Measurements from ENCODE around the gene ZNF764.
A peak's percentile ranks its signal among the peaks of the same experiment; 100 is the strongest.

ZNF764 gene

GRCh38 chr16:30557957-30558788 lies at the start of gene ZNF764:
Gene ZNF764, minus strand, starts transcription at chr16:30558374. Its CDS starts 192 bp downstream, at chr16:30558182.
- H3K4me3 ChIP-seq (ENCODE audit: low read depth, low read length) = peak within 1 kb of the TSS; percentile 86

GRCh38 chr16:30606004-30606403 lies 47.8 kb upstream of the ZNF764 start:
- H3K27ac ChIP-seq (ENCODE audit: low read depth, low read length) = no peak overlapping the region
- H2AFZ ChIP-seq (ENCODE audit: low read length, unreplicated experiment) = no peak overlapping the region
- H3K79me2 ChIP-seq (ENCODE audit: control insufficient read depth, insufficient read depth, low read length, unreplicated experiment) = peaks cover 13% of the 10 kb centered on the region
- H3K36me3 ChIP-seq (ENCODE audit: insufficient read depth, low read length) = peaks cover 4% of the 10 kb centered on the region; the same call in 1 of the 2 replicates
- no peak overlapping the region for H3K4me3 ChIP-seq (ENCODE audit: low read depth, low read length)
- H3K4me1 ChIP-seq (ENCODE audit: control insufficient read depth, insufficient read depth, low read length, unreplicated experiment) = peaks cover 9% of the 10 kb centered on the region
- no peaks in the 10 kb centered on the region for H3K27me3 ChIP-seq (ENCODE audit: insufficient read depth, low read length)

More at GRCh38 chr16:30557957-30558788, at the start of gene ZNF764:
- Histone ChIP-seq H3K79me2 (ENCODE audit: control insufficient read depth, insufficient read depth, low read length, unreplicated experiment) (peaks cover 7% of the 10 kb centered on the region), H2AFZ (ENCODE audit: low read length, unreplicated experiment) (peak within 1 kb of the TSS; percentile 86), H3K36me3 (ENCODE audit: insufficient read depth, low read length) (no peaks in the 10 kb centered on the region), H3K4me1 (ENCODE audit: control insufficient read depth, insufficient read depth, low read length, unreplicated experiment) (no peaks in the 10 kb centered on the region), H3K27ac (ENCODE audit: low read depth, low read length) (peak within 1 kb of the TSS; percentile 70), H3K27me3 (ENCODE audit: insufficient read depth, low read length) (no peaks in the 10 kb centered on the region)

- H3K27me3 ChIP-seq (ENCODE audit: insufficient read depth, low read length) = no peaks in the 10 kb centered on the region
- H2AFZ ChIP-seq (ENCODE audit: low read length, unreplicated experiment) = no peak overlapping the region
- H3K4me1 ChIP-seq (ENCODE audit: control insufficient read depth, insufficient read depth, low read length, unreplicated experiment) = peaks cover 8% of the 10 kb centered on the region
- no peak overlapping the region for H3K4me3 ChIP-seq (ENCODE audit: low read depth, low read length)
- peaks cover 4% of the 10 kb centered on the region; the same call in 1 of the 2 replicates for H3K36me3 ChIP-seq (ENCODE audit: insufficient read depth, low read length)
- H3K79me2 ChIP-seq (ENCODE audit: control insufficient read depth, insufficient read depth, low read length, unreplicated experiment) = peaks cover 13% of the 10 kb centered on the region
- H3K27ac ChIP-seq (ENCODE audit: low read depth, low read length) = no peak overlapping the region
Observed at GRCh38 chr16:30605158-30605557, 47.0 kb upstream of the ZNF764 start.

DNA sequence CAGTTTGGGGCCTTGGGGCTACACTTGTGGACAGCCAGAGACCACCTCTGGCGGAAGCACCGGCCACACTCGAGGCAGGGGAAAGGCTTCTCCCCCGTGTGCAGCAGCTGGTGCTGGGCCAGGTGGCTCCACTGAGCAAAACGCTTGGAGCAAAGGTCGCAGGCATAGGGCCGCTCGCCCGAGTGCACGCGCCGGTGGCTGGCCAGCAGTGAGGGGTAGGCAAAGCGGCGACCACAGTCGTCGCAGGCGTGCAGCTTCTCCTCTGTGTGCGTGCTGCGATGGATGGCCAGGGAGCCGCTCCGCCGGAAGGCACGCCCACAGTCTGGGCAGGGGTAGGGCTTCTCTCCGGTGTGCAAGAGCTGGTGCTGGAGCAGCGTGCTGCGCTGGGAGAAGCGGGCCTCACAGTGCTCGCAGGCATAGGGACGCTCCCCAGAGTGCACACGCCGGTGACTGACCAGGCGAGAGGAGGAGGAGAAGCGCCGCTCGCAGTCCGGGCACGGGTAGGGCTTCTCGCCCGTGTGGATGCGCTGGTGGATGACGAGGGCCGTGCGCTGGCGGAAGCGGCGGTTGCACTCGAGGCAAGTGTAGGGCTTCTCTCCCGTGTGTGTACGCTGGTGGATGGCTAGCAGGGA lies 46.3 kb upstream of the ZNF764 start:
- Histone ChIP-seq H2AFZ (ENCODE audit: low read length, unreplicated experiment) (no peak overlapping the region), H3K36me3 (ENCODE audit: insufficient read depth, low read length) (peaks cover 4% of the 10 kb centered on the region; the same call in 1 of the 2 replicates), H3K4me1 (ENCODE audit: control insufficient read depth, insufficient read depth, low read length, unreplicated experiment) (peaks cover 8% of the 10 kb centered on the region), H3K27me3 (ENCODE audit: insufficient read depth, low read length) (no peaks in the 10 kb centered on the region), H3K79me2 (ENCODE audit: control insufficient read depth, insufficient read depth, low read length, unreplicated experiment) (peaks cover 11% of the 10 kb centered on the region), H3K4me3 (ENCODE audit: low read depth, low read length) (no peak overlapping the region), H3K27ac (ENCODE audit: low read depth, low read length) (no peak overlapping the region)

GRCh38 chr16:30603945-30604315 lies 45.8 kb upstream of the ZNF764 start:
- Histone ChIP-seq H2AFZ (ENCODE audit: low read length, unreplicated experiment) (no peak overlapping the region), H3K4me3 (ENCODE audit: low read depth, low read length) (no peak overlapping the region), H3K27ac (ENCODE audit: low read depth, low read length) (no peak overlapping the region), H3K36me3 (ENCODE audit: insufficient read depth, low read length) (peaks cover 4% of the 10 kb centered on the region; the same call in 1 of the 2 replicates), H3K4me1 (ENCODE audit: control insufficient read depth, insufficient read depth, low read length, unreplicated experiment) (peaks cover 8% of the 10 kb centered on the region), H3K79me2 (ENCODE audit: control insufficient read depth, insufficient read depth, low read length, unreplicated experiment) (peaks cover 7% of the 10 kb centered on the region), H3K27me3 (ENCODE audit: insufficient read depth, low read length) (no peaks in the 10 kb centered on the region)

GRCh38 chr16:30602616-30603277 lies 44.6 kb upstream of the ZNF764 start:
- Histone ChIP-seq H3K79me2 (ENCODE audit: control insufficient read depth, insufficient read depth, low read length, unreplicated experiment) (no peaks in the 10 kb centered on the region), H3K27me3 (ENCODE audit: insufficient read depth, low read length) (no peaks in the 10 kb centered on the region), H3K36me3 (ENCODE audit: insufficient read depth, low read length) (peaks cover 4% of the 10 kb centered on the region; the same call in 1 of the 2 replicates), H3K4me1 (ENCODE audit: control insufficient read depth, insufficient read depth, low read length, unreplicated experiment) (peaks cover 8% of the 10 kb centered on the region), H3K4me3 (ENCODE audit: low read depth, low read length) (no peak overlapping the region), H2AFZ (ENCODE audit: low read length, unreplicated experiment) (no peak overlapping the region), H3K27ac (ENCODE audit: low read depth, low read length) (peak overlapping the region; percentile 4; the same call in 1 of the 2 replicates)

- H3K4me1 ChIP-seq (ENCODE audit: control insufficient read depth, insufficient read depth, low read length, unreplicated experiment) = peaks cover 8% of the 10 kb centered on the region
- H2AFZ ChIP-seq (ENCODE audit: low read length, unreplicated experiment) = no peak overlapping the region
- H3K27ac ChIP-seq (ENCODE audit: low read depth, low read length) = no peak overlapping the region
- no peaks in the 10 kb centered on the region for H3K27me3 ChIP-seq (ENCODE audit: insufficient read depth, low read length)
- H3K4me3 ChIP-seq (ENCODE audit: low read depth, low read length) = no peak overlapping the region
- no peaks in the 10 kb centered on the region for H3K79me2 ChIP-seq (ENCODE audit: control insufficient read depth, insufficient read depth, low read length, unreplicated experiment)
- peaks cover 4% of the 10 kb centered on the region; the same call in 1 of the 2 replicates for H3K36me3 ChIP-seq (ENCODE audit: insufficient read depth, low read length)
Observed at GRCh38 chr16:30601966-30602365, 43.8 kb upstream of the ZNF764 start.

- no peaks in the 10 kb centered on the region for H3K27me3 ChIP-seq (ENCODE audit: insufficient read depth, low read length)
- peaks cover 8% of the 10 kb centered on the region for H3K4me1 ChIP-seq (ENCODE audit: control insufficient read depth, insufficient read depth, low read length, unreplicated experiment)
- no peak overlapping the region for H2AFZ ChIP-seq (ENCODE audit: low read length, unreplicated experiment)
- peaks cover 4% of the 10 kb centered on the region; the same call in 1 of the 2 replicates for H3K36me3 ChIP-seq (ENCODE audit: insufficient read depth, low read length)
- no peaks in the 10 kb centered on the region for H3K79me2 ChIP-seq (ENCODE audit: control insufficient read depth, insufficient read depth, low read length, unreplicated experiment)
- no peak overlapping the region for H3K4me3 ChIP-seq (ENCODE audit: low read depth, low read length)
- H3K27ac ChIP-seq (ENCODE audit: low read depth, low read length) = no peak overlapping the region
Observed at GRCh38 chr16:30600929-30601328, 42.8 kb upstream of the ZNF764 start.

DNA sequence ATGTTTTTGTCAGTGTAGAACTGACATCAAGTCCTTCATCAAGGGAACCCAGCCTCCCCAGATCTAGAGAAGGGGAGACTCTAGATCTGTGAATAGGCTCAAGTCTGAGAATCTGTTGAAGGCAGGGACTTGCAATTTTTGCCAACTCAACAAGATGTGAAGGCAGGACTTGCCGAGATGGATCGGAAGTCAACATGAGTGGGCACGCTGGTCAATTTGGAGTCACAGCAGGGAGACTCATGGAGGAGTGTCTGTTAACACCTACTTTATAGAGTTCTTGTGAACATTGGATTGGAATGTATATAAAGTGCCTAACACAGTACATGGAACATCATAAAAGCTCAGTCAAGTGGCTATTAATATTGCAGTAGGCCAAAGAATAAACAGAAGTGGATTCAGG lies 42.0 kb upstream of the ZNF764 start:
- no peak overlapping the region for H2AFZ ChIP-seq (ENCODE audit: low read length, unreplicated experiment)
- no peaks in the 10 kb centered on the region for H3K79me2 ChIP-seq (ENCODE audit: control insufficient read depth, insufficient read depth, low read length, unreplicated experiment)
- H3K27ac ChIP-seq (ENCODE audit: low read depth, low read length) = no peak overlapping the region
- H3K4me1 ChIP-seq (ENCODE audit: control insufficient read depth, insufficient read depth, low read length, unreplicated experiment) = peaks cover 8% of the 10 kb centered on the region
- H3K36me3 ChIP-seq (ENCODE audit: insufficient read depth, low read length) = peaks cover 4% of the 10 kb centered on the region; the same call in 1 of the 2 replicates
- H3K27me3 ChIP-seq (ENCODE audit: insufficient read depth, low read length) = no peaks in the 10 kb centered on the region
- H3K4me3 ChIP-seq (ENCODE audit: low read depth, low read length) = no peak overlapping the region

GRCh38 chr16:30592871-30593270 lies 34.7 kb upstream of the ZNF764 start:
- H2AFZ ChIP-seq (ENCODE audit: low read length, unreplicated experiment) = no peak overlapping the region
- no peaks in the 10 kb centered on the region for H3K36me3 ChIP-seq (ENCODE audit: insufficient read depth, low read length)
- H3K27ac ChIP-seq (ENCODE audit: low read depth, low read length) = no peak overlapping the region
- H3K79me2 ChIP-seq (ENCODE audit: control insufficient read depth, insufficient read depth, low read length, unreplicated experiment) = peaks cover 4% of the 10 kb centered on the region
- H3K27me3 ChIP-seq (ENCODE audit: insufficient read depth, low read length) = no peaks in the 10 kb centered on the region
- no peak overlapping the region for H3K4me3 ChIP-seq (ENCODE audit: low read depth, low read length)
- H3K4me1 ChIP-seq (ENCODE audit: control insufficient read depth, insufficient read depth, low read length, unreplicated experiment) = no peaks in the 10 kb centered on the region

Data from ACC112 (cell line).